Measurements from ENCODE around the gene PDZD7.

GRCh38 chr10:101033276-101033675 lies 2.3 kb upstream of the PDZD7 start:
- TF ChIP-seq YY1 (IDR thresholded peaks at IDR 0.05; ENCODE audit: insufficient read depth, insufficient read length): no peak
- TF ChIP-seq SUZ12 (IDR thresholded peaks at IDR 0.05; ENCODE audit: extremely low read depth, insufficient read depth, insufficient read length): no peak
- TF ChIP-seq ZNF274 (IDR thresholded peaks at IDR 0.05; ENCODE audit: low read depth, low read length): no peak
